ENCODE data around the gene ELOVL4.

ELOVL4 gene

GRCh38 chr6:79878142-79878748 lies 69.1 kb downstream of the ELOVL4 start:
- no peaks in the 10 kb centered on the region for H3K9me3 Mint-ChIP-seq
- H3K36me3 Mint-ChIP-seq (ENCODE audit: low read depth) = no peaks in the 10 kb centered on the region
- H3K27me3 Mint-ChIP-seq (ENCODE audit: low read depth) = peaks cover 39% of the 10 kb centered on the region
- H3K4me1 Mint-ChIP-seq (ENCODE audit: low read depth) = no peaks in the 10 kb centered on the region
- no peak overlapping the region for H3K4me3 Mint-ChIP-seq
- H3K27ac Mint-ChIP-seq = no peak overlapping the region

GRCh38 chr6:79874531-79875134 lies 72.7 kb downstream of the ELOVL4 start:
- Mint-ChIP-seq H3K4me1 (ENCODE audit: low read depth) (peaks cover 5% of the 10 kb centered on the region), H3K27me3 (ENCODE audit: low read depth) (peaks cover 28% of the 10 kb centered on the region), H3K36me3 (ENCODE audit: low read depth) (no peaks in the 10 kb centered on the region), H3K9me3 (no peaks in the 10 kb centered on the region), H3K27ac (no peak overlapping the region), H3K4me3 (no peak overlapping the region)

- H3K4me1 Mint-ChIP-seq (ENCODE audit: low read depth) = peaks cover 6% of the 10 kb centered on the region
- H3K36me3 Mint-ChIP-seq (ENCODE audit: low read depth) = no peaks in the 10 kb centered on the region
- no peaks in the 10 kb centered on the region for H3K9me3 Mint-ChIP-seq
- no peak overlapping the region for H3K27ac Mint-ChIP-seq
- peaks cover 25% of the 10 kb centered on the region for H3K27me3 Mint-ChIP-seq (ENCODE audit: low read depth)
- no peak overlapping the region for H3K4me3 Mint-ChIP-seq
Measured at GRCh38 chr6:79872986-79873385, 74.4 kb downstream of the ELOVL4 start.

- no peaks in the 10 kb centered on the region for H3K36me3 Mint-ChIP-seq (ENCODE audit: low read depth)
- H3K27ac Mint-ChIP-seq = no peak overlapping the region
- peaks cover 25% of the 10 kb centered on the region for H3K27me3 Mint-ChIP-seq (ENCODE audit: low read depth)
- no peak overlapping the region for H3K4me3 Mint-ChIP-seq
- H3K9me3 Mint-ChIP-seq = no peaks in the 10 kb centered on the region
- H3K4me1 Mint-ChIP-seq (ENCODE audit: low read depth) = peaks cover 6% of the 10 kb centered on the region
Measured at GRCh38 chr6:79872303-79872702, 75.0 kb downstream of the ELOVL4 start.

- Mint-ChIP-seq H3K4me1 (ENCODE audit: low read depth) (peaks cover 6% of the 10 kb centered on the region), H3K27ac (peak overlapping the region; percentile 23), H3K4me3 (peak overlapping the region; percentile 35), H3K36me3 (ENCODE audit: low read depth) (no peaks in the 10 kb centered on the region), H3K9me3 (no peaks in the 10 kb centered on the region), H3K27me3 (ENCODE audit: low read depth) (peaks cover 13% of the 10 kb centered on the region)
Measured at GRCh38 chr6:79869600-79870084, 77.7 kb downstream of the ELOVL4 start.

GRCh38 chr6:79869184-79869583 lies 78.2 kb downstream of the ELOVL4 start:
- H3K4me1 Mint-ChIP-seq (ENCODE audit: low read depth) = peaks cover 6% of the 10 kb centered on the region
- H3K27ac Mint-ChIP-seq = no peak overlapping the region

GRCh38 chr6:79868098-79868722 lies 79.1 kb downstream of the ELOVL4 start:
- Mint-ChIP-seq H3K27me3 (ENCODE audit: low read depth) (peaks cover 8% of the 10 kb centered on the region), H3K9me3 (no peaks in the 10 kb centered on the region), H3K27ac (no peak overlapping the region), H3K4me1 (ENCODE audit: low read depth) (peaks cover 6% of the 10 kb centered on the region), H3K36me3 (ENCODE audit: low read depth) (no peaks in the 10 kb centered on the region), H3K4me3 (no peak overlapping the region)

More at GRCh38 chr6:79869184-79869583, 78.2 kb downstream of the ELOVL4 start:
- Mint-ChIP-seq H3K36me3 (ENCODE audit: low read depth) (no peaks in the 10 kb centered on the region), H3K27me3 (ENCODE audit: low read depth) (peaks cover 8% of the 10 kb centered on the region), H3K9me3 (no peaks in the 10 kb centered on the region), H3K4me3 (no peak overlapping the region)

Data from T-helper 1 cell treated with Interleukin-12 subunit alpha and Interleukin-12 subunit beta and Interleukin-4 antibody, amounts not matched to agents 30 μg/mL and 1 μg/mL, for 36 hours (primary cell).